Caco-2 (cell line): ENCODE results near the gene FAXC. TPM values are rescaled to one million over a fixed set of nuclear protein-coding genes. Genes with fewer than 3 reads are reported as not detected.
A peak's percentile ranks its signal among the peaks of the same experiment; 100 is the strongest.

Experiments used
- Bru-seq: library from RNA; stranded (reverse); fragments of 400-500 nt; gene quantifications from one replicate; lab custom pipeline; 2021; lab: Mats Ljungman, UMichigan
- BruChase-seq, 2 experiments: library from RNA; stranded (reverse); fragments of 400-500 nt; gene quantifications; one replicate each; lab custom pipeline; 2021; lab: Mats Ljungman, UMichigan
- BruUV-seq: library from RNA; stranded (reverse); fragments of 400-500 nt; replicated peaks from 2 replicates; lab custom pipeline; 2021; lab: Mats Ljungman, UMichigan
- CTCF ChIA-PET: fragments of 300-600 bp; sonication (Branson Sonifier 250); formaldehyde crosslinking; loops from one replicate; lab custom pipeline; 2022; ENCODE audit warnings: antibody characterized with exemption; lab: Charles Lee
- POLR2A ChIA-PET: fragments of 300-600 bp; sonication (Branson Sonifier 250); formaldehyde crosslinking; loops from one replicate; lab custom pipeline; 2022; ENCODE audit warnings: antibody characterized with exemption; lab: Charles Lee
- DNase-seq, 2 experiments: peaks; one replicate each; pipeline versions ENCODE4 v3.0.0 to v3.0.0-alpha.2; 2020 to 2022
- H3K27me3 ChIP-seq: replicated peaks from 2 replicates; pipeline ENCODE4 v1.6.0; 2011; ENCODE audit warnings: low read length; ENCODE audit not compliant: control insufficient read depth, insufficient read depth
- H3K36me3 ChIP-seq: 2 replicates; pipeline ENCODE4 v1.5.1; 2011; ENCODE audit warnings: low read length; ENCODE audit not compliant: control insufficient read depth, insufficient read depth
- H3K4me1 ChIP-seq: fragments of 250-450 bp; sonication (Bioruptor Pico); 2 replicates; pipeline ENCODE4 v1.5.1; 2020; ENCODE audit warnings: mild to moderate bottlenecking
- H3K4me3 ChIP-seq: 2 replicates; pipeline ENCODE4 v1.5.1; 2011; ENCODE audit warnings: low read depth, mild to moderate bottlenecking, control low read depth, low read length
- H3K9me3 ChIP-seq: fragments of 250-450 bp; sonication (Bioruptor Pico); 2 replicates; pipeline ENCODE4 v1.5.1; 2020; ENCODE audit warnings: mild to moderate bottlenecking, moderate library complexity
- H3K27ac Mint-ChIP-seq: one replicate; pipeline ENCODE4 v1.8.0; 2022; ENCODE audit warnings: mixed read lengths; ENCODE audit not compliant: unreplicated experiment
- H3K27me3 Mint-ChIP-seq: one replicate; pipeline ENCODE4 v1.8.0; 2022; ENCODE audit warnings: mixed read lengths; ENCODE audit not compliant: insufficient read depth, unreplicated experiment
- H3K36me3 Mint-ChIP-seq: one replicate; pipeline ENCODE4 v1.8.0; 2022; ENCODE audit warnings: mild to moderate bottlenecking, mixed read lengths; ENCODE audit not compliant: insufficient read depth, unreplicated experiment
- H3K4me1 Mint-ChIP-seq: one replicate; pipeline ENCODE4 v1.8.0; 2022; ENCODE audit warnings: low read depth, mixed read lengths; ENCODE audit not compliant: unreplicated experiment
- H3K4me3 Mint-ChIP-seq: one replicate; pipeline ENCODE4 v1.8.0; 2022; ENCODE audit warnings: mild to moderate bottlenecking, moderate library complexity, mixed read lengths; ENCODE audit not compliant: unreplicated experiment
- H3K9me3 Mint-ChIP-seq: one replicate; pipeline ENCODE4 v1.8.0; 2022; ENCODE audit warnings: mixed read lengths; ENCODE audit not compliant: unreplicated experiment
- CTCF ChIP-seq, 2 experiments: fragments of 200-600 bp in 1 of 2; IDR thresholded peaks; 1 replicate in 1 of 2; 2 replicates in 1 of 2; pipeline versions ENCODE4 v1.5.1 to v1.8.0; 2011 to 2022; ENCODE audit warnings: antibody characterized with exemption in 1 of 2, control low read depth in 1 of 2, inconsistent platforms in 1 of 2, low read depth in 1 of 2, low read length in 1 of 2, mild to moderate bottlenecking in 1 of 2, moderate library complexity in 1 of 2; ENCODE audit not compliant: insufficient read depth in 1 of 2, severe bottlenecking in 1 of 2, unreplicated experiment in 1 of 2
- intact Hi-C: fragments of 100-400 bp; cut with micrococcal nuclease; formaldehyde crosslinking; loops from one replicate; pipeline ENCODE4 v1.10.0; 2022; ENCODE audit not compliant: unreplicated experiment
- long read RNA-seq: library from polyadenylated mRNA; stranded (forward); transcript quantifications from one replicate; pipeline ENCODE4 v2.0.0, GENCODE V29; 2022
- total RNA-seq: library from RNA; stranded (reverse); gene quantifications from 2 replicates; pipeline ENCODE4 v1.2.3, GENCODE V29; 2022

The FAXC gene
- total RNA-seq, result 0.16 and 0.86 TPM in 2 replicates
- Bru-seq, nascent RNA, result percentile 21 among the genes with signal in this experiment
- BruChase-seq, experiment 1, labeled RNA remaining after a 2-hour chase, result percentile 22 among the genes with signal in this experiment
- BruChase-seq, experiment 2, labeled RNA remaining after a 6-hour chase, result percentile 17 among the genes with signal in this experiment
- long read RNA-seq, result 0 reads

GRCh38 chr6:99349171-99350141 is at the start of gene FAXC:
FAXC (minus strand) TSS chr6:99349674; CDS start chr6:99349372, 302 bp downstream.
- no peaks in the 10 kb centered on the region for H3K4me1 Mint-ChIP-seq
- peak within 1 kb of the TSS; percentile 56 for H3K4me3 Mint-ChIP-seq
- CTCF ChIA-PET, result interaction anchor here (1.1 kb wide), 1 partner anchor 19 kb away, joined by 3 read pairs; no protein-coding TSS in a partner anchor
- H3K9me3 Mint-ChIP-seq, result no peaks in the 10 kb centered on the region
- H3K27ac Mint-ChIP-seq, result no peak within 1 kb of the TSS
- no peaks in the 10 kb centered on the region for H3K36me3 ChIP-seq
- peaks cover 15% of the 10 kb centered on the region for H3K27me3 Mint-ChIP-seq
- peak within 1 kb of the TSS; percentile 50 for H3K4me3 ChIP-seq
- intact Hi-C loops, result loop anchor here (2.0 kb wide), 1 partner anchor 15 kb away; no protein-coding TSS in a partner anchor
- H3K4me1 ChIP-seq, result no peaks in the 10 kb centered on the region
- POLR2A ChIA-PET, result no interaction called here
- no peaks in the 10 kb centered on the region for H3K9me3 ChIP-seq
- DNase-seq, result peak; percentile 47 to 68
- peak; percentile 29 to 42 for TF ChIP-seq CTCF (IDR thresholded peaks at IDR 0.05; ENCODE audit: insufficient read depth in 1 of 2, low read depth in 1 of 2, low read length in 1 of 2, severe bottlenecking in 1 of 2, unreplicated experiment in 1 of 2)
- BruUV-seq, result no TSS peak
- H3K27me3 ChIP-seq, result no peaks in the 10 kb centered on the region
- no peaks in the 10 kb centered on the region for H3K36me3 Mint-ChIP-seq

GRCh38 chr6:99397287-99397686 is 47.8 kb upstream of the FAXC start:
- CTCF ChIA-PET, result no interaction called here
- Histone ChIP-seq H3K36me3 (no peaks in the 10 kb centered on the region), H3K4me1 (no peaks in the 10 kb centered on the region), H3K4me3 (no peak overlapping the region), H3K9me3 (no peaks in the 10 kb centered on the region), H3K27me3 (no peaks in the 10 kb centered on the region)
- no peaks in the 10 kb centered on the region for H3K9me3 Mint-ChIP-seq
- POLR2A ChIA-PET, result no interaction called here
- peaks cover 44% of the 10 kb centered on the region for H3K36me3 Mint-ChIP-seq
- no peak overlapping the region for H3K27ac Mint-ChIP-seq
- intact Hi-C loops, result no loop called here
- no peaks in the 10 kb centered on the region for H3K4me1 Mint-ChIP-seq
- TF ChIP-seq CTCF (IDR thresholded peaks at IDR 0.05; ENCODE audit: insufficient read depth in 1 of 2, low read depth in 1 of 2, low read length in 1 of 2, severe bottlenecking in 1 of 2, unreplicated experiment in 1 of 2), result no peak
- no TSS peak for BruUV-seq
- no peak for DNase-seq
- H3K4me3 Mint-ChIP-seq, result no peak overlapping the region
- H3K27me3 Mint-ChIP-seq, result no peaks in the 10 kb centered on the region
